HL-60 (cell line): ENCODE data around the gene PARP6.

Source experiments
- POLR2AphosphoS5 ChIP-seq: IDR thresholded peaks from 2 replicates; pipeline ENCODE4 v1.6.1; 2012; ENCODE audit warnings: low read depth
- TF ChIP-seq, protein P1 (sequence below): IDR thresholded peaks from one replicate; pipeline ENCODE4 v1.5.1; 2011; ENCODE audit warnings: low read length, control low read depth, inconsistent platforms; ENCODE audit not compliant: insufficient read depth

DNA sequence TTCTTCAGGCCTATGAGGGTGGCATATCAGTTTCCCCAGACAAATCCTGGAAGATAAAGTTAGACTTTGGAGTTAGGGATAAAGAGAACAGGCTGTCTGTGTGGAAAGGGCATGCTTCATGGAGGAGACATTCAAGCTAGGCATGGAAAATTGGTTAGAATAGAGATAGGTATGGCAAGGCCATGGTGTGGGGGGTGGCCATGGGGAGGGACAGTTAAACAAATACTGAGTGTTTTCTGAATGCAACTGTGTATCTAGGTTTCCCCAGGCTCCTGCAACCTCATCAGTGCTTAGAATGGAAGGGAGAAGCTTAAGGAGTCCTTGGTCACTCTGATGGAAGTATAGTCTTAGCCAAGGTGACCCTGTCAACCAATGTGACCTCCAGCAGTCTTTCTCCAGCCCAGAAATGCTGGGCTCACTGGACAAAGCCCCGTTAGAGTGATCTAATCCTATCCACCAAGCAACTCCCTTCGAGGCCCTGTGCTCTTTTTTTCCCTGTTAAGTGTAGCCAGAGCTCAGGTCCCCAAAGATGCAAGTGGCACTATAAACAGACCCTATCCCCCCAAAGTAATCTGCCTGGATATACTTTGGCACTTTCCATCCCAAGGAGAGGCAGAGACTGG, 35.9 kb downstream of the PARP6 start:
- TF ChIP-seq, protein P1, sequence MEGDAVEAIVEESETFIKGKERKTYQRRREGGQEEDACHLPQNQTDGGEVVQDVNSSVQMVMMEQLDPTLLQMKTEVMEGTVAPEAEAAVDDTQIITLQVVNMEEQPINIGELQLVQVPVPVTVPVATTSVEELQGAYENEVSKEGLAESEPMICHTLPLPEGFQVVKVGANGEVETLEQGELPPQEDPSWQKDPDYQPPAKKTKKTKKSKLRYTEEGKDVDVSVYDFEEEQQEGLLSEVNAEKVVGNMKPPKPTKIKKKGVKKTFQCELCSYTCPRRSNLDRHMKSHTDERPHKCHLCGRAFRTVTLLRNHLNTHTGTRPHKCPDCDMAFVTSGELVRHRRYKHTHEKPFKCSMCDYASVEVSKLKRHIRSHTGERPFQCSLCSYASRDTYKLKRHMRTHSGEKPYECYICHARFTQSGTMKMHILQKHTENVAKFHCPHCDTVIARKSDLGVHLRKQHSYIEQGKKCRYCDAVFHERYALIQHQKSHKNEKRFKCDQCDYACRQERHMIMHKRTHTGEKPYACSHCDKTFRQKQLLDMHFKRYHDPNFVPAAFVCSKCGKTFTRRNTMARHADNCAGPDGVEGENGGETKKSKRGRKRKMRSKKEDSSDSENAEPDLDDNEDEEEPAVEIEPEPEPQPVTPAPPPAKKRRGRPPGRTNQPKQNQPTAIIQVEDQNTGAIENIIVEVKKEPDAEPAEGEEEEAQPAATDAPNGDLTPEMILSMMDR: no peak
- TF ChIP-seq POLR2AphosphoS5: no peak
